Measurements from ENCODE around the gene PTGER1. TPM values are rescaled to one million over a fixed set of nuclear protein-coding genes. Genes with fewer than 3 reads are reported as not detected.

PTGER1 gene
- total and polyA plus RNA-seq, 2 of the 13 experiments (the other 11 are each of a cell fraction or from before 2014, with no cell fraction given): 0.13 TPM; not detected in 1

DNA sequence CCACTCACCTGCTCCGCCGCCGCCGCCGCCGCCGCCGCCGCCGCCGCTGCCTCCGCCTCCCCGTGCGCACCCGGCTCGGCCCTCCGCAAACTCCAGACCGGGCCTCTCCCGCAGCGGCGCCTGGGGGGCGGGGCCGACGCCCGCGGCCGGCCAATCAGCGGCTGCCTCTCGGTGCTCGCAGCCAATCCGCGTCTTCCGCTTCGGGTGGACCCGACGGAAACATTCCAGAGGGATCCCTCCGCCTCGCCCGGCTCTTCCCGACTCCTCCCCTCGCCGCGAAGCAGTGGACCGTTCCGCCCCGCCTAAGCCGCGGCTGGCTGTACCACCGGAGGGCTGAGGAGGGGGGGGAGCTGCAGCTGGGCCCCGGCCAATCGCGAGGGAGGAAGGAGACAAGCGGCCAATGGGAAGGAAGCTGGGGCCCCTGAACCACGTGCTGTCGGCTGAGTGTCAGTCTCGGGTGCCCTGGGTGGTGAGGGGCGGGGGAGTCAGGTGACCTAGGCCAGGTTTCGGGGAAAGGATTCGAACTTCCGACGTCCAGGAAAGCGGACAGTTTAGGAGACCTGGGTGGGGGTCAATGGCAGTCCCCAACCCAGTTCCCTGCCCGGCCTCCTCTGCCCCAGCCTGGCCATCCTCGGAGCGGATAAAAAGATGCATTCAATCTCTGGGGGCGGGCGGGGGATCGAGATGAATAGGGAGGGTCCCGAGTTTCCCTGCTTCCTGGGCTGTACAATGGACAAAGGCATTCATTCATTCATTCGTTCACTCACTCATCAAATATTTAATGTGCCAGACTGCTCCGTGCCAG, 21.1 kb upstream of the PTGER1 start, which contains the start of gene GIPC1 (continued):
- no peak for TF ChIP-seq SIX1 (CRISPR knock-in tag; IDR thresholded peaks at IDR 0.05; ENCODE audit: borderline replicate concordance)
- TF ChIP-seq NAIF1 (CRISPR knock-in tag; IDR thresholded peaks at IDR 0.05; ENCODE audit: borderline replicate concordance): no peak
- TF ChIP-seq TFDP1 (CRISPR knock-in tag; IDR thresholded peaks at IDR 0.05; ENCODE audit: borderline replicate concordance): peak; percentile 81; the same call in 1 of the 2 replicates
- TF ChIP-seq ZNF205 (CRISPR knock-in tag; IDR thresholded peaks at IDR 0.05): 0 out of 2 replicates have a peak, but pooled peaks have one; percentile 56
- TF ChIP-seq ZNF331 (CRISPR knock-in tag; IDR thresholded peaks at IDR 0.05): no peak; the same call in 1 of the 2 replicates
- TF ChIP-seq, protein P1, sequence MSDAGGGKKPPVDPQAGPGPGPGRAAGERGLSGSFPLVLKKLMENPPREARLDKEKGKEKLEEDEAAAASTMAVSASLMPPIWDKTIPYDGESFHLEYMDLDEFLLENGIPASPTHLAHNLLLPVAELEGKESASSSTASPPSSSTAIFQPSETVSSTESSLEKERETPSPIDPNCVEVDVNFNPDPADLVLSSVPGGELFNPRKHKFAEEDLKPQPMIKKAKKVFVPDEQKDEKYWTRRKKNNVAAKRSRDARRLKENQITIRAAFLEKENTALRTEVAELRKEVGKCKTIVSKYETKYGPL (CRISPR knock-in tag; IDR thresholded peaks at IDR 0.05): no peak
- TF ChIP-seq ZNF629 (CRISPR knock-in tag; conservative IDR thresholded peaks at IDR 0.05): no peak
- peak; percentile 66 for TF ChIP-seq ZNF781 (CRISPR knock-in tag; IDR thresholded peaks at IDR 0.05; ENCODE audit: borderline replicate concordance, not compliant biosample characterization)
- TF ChIP-seq NR1H2 (CRISPR knock-in tag; IDR thresholded peaks at IDR 0.05; ENCODE audit: borderline replicate concordance, low read depth): no peak
- TF ChIP-seq FOXK2 (IDR thresholded peaks at IDR 0.05): peak; percentile 96
- TF ChIP-seq, protein P2, sequence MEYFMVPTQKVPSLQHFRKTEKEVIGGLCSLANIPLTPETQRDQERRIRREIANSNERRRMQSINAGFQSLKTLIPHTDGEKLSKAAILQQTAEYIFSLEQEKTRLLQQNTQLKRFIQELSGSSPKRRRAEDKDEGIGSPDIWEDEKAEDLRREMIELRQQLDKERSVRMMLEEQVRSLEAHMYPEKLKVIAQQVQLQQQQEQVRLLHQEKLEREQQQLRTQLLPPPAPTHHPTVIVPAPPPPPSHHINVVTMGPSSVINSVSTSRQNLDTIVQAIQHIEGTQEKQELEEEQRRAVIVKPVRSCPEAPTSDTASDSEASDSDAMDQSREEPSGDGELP (IDR thresholded peaks at IDR 0.05; ENCODE audit: borderline replicate concordance, low read depth): peak; percentile 93
- peak; percentile 58; the same call in 1 of the 2 replicates for TF ChIP-seq RXRA (CRISPR knock-in tag; IDR thresholded peaks at IDR 0.05)
- no peak for TF ChIP-seq ZNF30 (CRISPR knock-in tag; IDR thresholded peaks at IDR 0.05)
- 0 out of 2 replicates have a peak, but pooled peaks have one; percentile 19 for TF ChIP-seq ZNF446 (CRISPR knock-in tag; IDR thresholded peaks at IDR 0.05)
- peak; percentile 51; the same call in 1 of the 2 replicates for TF ChIP-seq GLI4 (CRISPR knock-in tag; IDR thresholded peaks at IDR 0.05; ENCODE audit: borderline replicate concordance)
- no peak for TF ChIP-seq FIP1L1 (IDR thresholded peaks at IDR 0.05; ENCODE audit: borderline replicate concordance, insufficient read depth, low read depth, low read length)
- TF ChIP-seq ATF1 (CRISPR knock-in tag; IDR thresholded peaks at IDR 0.05): no peak
- TF ChIP-seq THAP11 (CRISPR knock-in tag; IDR thresholded peaks at IDR 0.05): peak; percentile 88
- no peak for TF ChIP-seq MIER2 (CRISPR knock-in tag; IDR thresholded peaks at IDR 0.05)
- peak; percentile 75 for TF ChIP-seq SPEN (CRISPR knock-in tag; IDR thresholded peaks at IDR 0.05; ENCODE audit: low read depth)
- peak; percentile 88 for TF ChIP-seq SALL1 (CRISPR knock-in tag; IDR thresholded peaks at IDR 0.05)
- TF ChIP-seq, protein P3, sequence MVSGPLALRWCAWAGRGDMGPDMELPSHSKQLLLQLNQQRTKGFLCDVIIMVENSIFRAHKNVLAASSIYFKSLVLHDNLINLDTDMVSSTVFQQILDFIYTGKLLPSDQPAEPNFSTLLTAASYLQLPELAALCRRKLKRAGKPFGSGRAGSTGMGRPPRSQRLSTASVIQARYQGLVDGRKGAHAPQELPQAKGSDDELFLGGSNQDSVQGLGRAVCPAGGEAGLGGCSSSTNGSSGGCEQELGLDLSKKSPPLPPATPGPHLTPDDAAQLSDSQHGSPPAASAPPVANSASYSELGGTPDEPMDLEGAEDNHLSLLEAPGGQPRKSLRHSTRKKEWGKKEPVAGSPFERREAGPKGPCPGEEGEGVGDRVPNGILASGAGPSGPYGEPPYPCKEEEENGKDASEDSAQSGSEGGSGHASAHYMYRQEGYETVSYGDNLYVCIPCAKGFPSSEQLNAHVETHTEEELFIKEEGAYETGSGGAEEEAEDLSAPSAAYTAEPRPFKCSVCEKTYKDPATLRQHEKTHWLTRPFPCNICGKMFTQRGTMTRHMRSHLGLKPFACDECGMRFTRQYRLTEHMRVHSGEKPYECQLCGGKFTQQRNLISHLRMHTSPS (CRISPR knock-in tag; IDR thresholded peaks at IDR 0.05; ENCODE audit: low read depth): no peak
- peak; percentile 85 for TF ChIP-seq TARDBP (CRISPR knock-in tag; IDR thresholded peaks at IDR 0.05)
- no peak for TF ChIP-seq AKAP8 (CRISPR knock-in tag; IDR thresholded peaks at IDR 0.05)
